GM18517 (cell line): ENCODE results near the gene ADPRHL1.

Source experiments
- ATAC-seq: cut with Tn5 transposase; IDR thresholded peaks from one replicate; pipeline ENCODE4 v1.9.1; 2021; ENCODE audit warnings: mild to moderate bottlenecking, moderate library complexity; ENCODE audit not compliant: unreplicated experiment

The ADPRHL1 gene

GRCh38 chr13:113351514-113352026 lies 101.7 kb downstream of the ADPRHL1 start:
- ATAC-seq, result no peak

GRCh38 chr13:113350938-113351335 lies 102.4 kb downstream of the ADPRHL1 start:
- no peak for ATAC-seq

- ATAC-seq, result no peak
Measured at GRCh38 chr13:113350065-113350937, 103.0 kb downstream of the ADPRHL1 start.
